ENCODE data around the gene OTX1.

OTX1 gene

DNA sequence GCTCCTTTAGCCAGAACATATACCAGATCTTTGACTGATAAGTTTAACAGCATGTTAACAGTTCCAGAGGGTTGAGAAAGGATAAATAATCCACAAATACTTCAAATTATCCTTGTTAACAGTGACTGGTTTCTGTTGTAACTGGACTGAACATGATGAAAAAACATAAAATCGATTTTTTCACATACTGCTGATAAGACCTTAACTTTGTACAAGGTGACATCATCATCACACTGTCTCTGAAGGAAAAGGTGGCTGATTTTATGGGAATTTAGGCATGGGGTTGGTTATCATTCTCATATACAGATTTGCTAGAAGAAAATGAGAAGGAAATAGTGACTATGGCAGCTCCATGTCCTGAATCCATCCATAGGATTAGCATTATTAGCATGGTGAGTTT is 36.1 kb downstream of the OTX1 start:
- TF ChIP-seq, protein P1, sequence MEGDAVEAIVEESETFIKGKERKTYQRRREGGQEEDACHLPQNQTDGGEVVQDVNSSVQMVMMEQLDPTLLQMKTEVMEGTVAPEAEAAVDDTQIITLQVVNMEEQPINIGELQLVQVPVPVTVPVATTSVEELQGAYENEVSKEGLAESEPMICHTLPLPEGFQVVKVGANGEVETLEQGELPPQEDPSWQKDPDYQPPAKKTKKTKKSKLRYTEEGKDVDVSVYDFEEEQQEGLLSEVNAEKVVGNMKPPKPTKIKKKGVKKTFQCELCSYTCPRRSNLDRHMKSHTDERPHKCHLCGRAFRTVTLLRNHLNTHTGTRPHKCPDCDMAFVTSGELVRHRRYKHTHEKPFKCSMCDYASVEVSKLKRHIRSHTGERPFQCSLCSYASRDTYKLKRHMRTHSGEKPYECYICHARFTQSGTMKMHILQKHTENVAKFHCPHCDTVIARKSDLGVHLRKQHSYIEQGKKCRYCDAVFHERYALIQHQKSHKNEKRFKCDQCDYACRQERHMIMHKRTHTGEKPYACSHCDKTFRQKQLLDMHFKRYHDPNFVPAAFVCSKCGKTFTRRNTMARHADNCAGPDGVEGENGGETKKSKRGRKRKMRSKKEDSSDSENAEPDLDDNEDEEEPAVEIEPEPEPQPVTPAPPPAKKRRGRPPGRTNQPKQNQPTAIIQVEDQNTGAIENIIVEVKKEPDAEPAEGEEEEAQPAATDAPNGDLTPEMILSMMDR (IDR thresholded peaks at IDR 0.05; ENCODE audit: control insufficient read depth, insufficient read depth, low read depth, low read length, missing control alignments), result no peak
- no peak for DNase-seq (ENCODE audit: low read depth)

DNA sequence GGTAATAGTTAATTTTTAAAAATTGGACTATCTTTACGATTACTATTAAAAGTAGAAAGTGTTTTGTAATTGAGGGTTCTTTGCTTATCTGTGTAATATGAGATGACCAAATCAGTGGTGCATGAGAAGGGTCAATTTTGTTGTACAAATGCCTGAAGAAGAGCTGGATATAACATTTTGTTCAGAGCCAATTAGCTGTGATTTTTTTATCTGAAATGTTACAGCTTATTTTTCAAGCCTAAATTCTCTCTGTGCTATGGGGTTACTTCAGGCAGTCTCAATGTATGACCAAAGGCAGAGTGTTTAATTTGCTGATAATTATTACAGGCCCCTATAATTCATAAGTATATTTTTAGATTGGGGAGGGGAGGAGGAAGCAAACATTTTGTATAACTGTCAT is 41.8 kb downstream of the OTX1 start:
- DNase-seq (ENCODE audit: low read depth), result no peak
- no peak overlapping the region for H3K4me3 ChIP-seq (ENCODE audit: control insufficient read depth, low read depth, low read length)
- TF ChIP-seq, protein P1 (IDR thresholded peaks at IDR 0.05; ENCODE audit: control insufficient read depth, insufficient read depth, low read depth, low read length, missing control alignments), result no peak

More for the DNA sequence above, 36.1 kb downstream of the OTX1 start:
- no peak overlapping the region for H3K4me3 ChIP-seq (ENCODE audit: control insufficient read depth, low read depth, low read length)

DNA sequence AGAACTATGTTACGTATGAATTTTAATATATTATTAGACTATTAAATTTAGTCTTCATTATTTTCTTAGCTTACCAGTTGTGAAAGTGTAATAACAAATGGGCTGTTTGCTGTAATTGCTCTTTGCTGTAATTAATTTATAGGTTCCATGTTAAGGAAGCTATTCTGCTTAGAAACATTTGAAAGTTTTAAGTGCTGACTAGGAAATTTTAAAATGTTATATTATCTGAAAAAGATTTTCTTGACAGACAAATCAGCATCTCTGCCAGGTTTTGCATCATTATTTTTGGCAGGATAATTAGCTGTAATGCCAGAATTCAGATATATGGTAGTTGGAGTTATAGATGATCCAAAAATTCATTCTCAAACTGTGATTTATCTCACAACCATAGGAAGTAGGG is 42.2 kb downstream of the OTX1 start:
- TF ChIP-seq, protein P1 (IDR thresholded peaks at IDR 0.05; ENCODE audit: control insufficient read depth, insufficient read depth, low read depth, low read length, missing control alignments), result no peak
- no peak for DNase-seq (ENCODE audit: low read depth)
- H3K4me3 ChIP-seq (ENCODE audit: control insufficient read depth, low read depth, low read length), result no peak overlapping the region

DNA sequence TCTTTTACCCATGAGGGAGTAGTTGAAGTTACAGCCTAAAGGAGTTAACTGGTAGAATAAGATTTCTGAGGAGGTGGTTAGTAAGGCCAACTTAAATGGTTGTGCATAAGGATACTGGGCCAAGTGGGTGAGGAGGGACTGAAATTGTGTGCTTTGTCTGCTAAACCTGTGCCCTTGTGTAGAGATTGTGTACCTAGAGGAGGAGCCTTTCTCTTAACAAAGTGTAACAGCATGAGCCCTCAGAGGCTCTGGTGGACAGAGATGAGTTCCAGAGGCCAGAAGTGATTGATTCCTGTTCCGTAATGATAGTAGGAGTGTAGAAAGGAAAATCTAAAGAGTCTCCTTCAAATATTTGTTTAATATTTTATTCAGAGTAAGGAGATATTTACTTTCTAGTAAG is 42.9 kb downstream of the OTX1 start:
- TF ChIP-seq, protein P1 (IDR thresholded peaks at IDR 0.05; ENCODE audit: control insufficient read depth, insufficient read depth, low read depth, low read length, missing control alignments), result no peak
- no peak overlapping the region for H3K4me3 ChIP-seq (ENCODE audit: control insufficient read depth, low read depth, low read length)
- no peak for DNase-seq (ENCODE audit: low read depth)

DNA sequence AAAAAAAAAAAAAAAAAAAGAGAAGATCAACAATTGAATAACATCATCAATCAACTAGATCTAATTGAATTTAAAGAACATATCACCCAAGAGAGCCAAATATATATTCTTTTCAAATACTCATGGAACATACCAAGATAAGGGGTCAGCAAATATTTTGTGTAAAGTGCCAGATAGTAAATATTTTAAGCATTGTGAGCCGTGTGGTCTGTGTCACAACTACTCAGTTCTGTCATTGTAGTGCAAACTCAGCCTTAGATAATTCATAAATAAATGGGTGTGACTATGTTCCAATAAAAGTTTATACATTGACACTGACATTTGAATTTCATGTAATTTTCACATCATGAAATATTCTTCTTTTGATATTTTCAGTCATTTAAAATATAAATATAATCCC is 45.9 kb downstream of the OTX1 start:
- H3K4me3 ChIP-seq (ENCODE audit: control insufficient read depth, low read depth, low read length), result no peak overlapping the region
- DNase-seq (ENCODE audit: low read depth), result no peak
- TF ChIP-seq, protein P1 (IDR thresholded peaks at IDR 0.05; ENCODE audit: control insufficient read depth, insufficient read depth, low read depth, low read length, missing control alignments), result no peak

DNA sequence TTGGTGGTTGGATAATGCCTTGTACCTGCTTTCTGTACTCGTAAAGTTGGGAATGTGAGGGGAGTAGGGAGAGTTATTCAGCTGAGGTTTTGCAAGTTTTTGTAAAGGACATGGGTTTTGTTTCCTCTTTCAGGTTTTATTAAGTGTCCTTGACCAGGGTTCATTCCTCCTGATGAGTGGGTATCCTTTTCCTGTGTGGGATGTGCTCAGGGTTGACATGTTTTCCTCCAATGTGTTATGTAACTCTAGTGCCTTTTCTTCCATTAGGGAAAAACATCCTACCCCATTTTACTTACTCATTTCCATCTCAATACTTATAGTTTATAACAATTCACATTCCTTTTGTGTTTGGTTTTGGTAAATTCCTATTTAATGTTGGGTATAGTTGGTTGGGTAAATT is 48.4 kb downstream of the OTX1 start:
- TF ChIP-seq, protein P1 (IDR thresholded peaks at IDR 0.05; ENCODE audit: control insufficient read depth, insufficient read depth, low read depth, low read length, missing control alignments), result no peak
- H3K4me3 ChIP-seq (ENCODE audit: control insufficient read depth, low read depth, low read length), result no peak overlapping the region

DNA sequence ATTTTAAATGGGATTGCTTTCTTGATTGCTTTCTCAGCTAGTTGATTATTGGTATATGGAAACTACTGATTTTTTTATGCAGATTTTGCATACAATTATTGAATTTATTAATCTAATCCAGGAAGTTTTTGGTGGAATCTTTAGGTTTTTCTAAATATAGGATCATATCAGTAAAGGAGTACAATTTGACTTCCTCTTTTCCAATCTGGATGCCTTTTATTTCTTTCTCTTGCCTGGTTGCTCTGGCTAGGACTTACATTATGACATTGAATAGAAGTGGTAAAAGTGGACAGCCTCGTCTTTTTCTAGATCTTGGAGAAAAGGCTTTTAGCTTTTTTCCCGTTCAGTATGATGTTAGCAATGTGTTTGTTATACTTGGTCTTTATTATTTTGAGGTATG is 51.3 kb downstream of the OTX1 start:
- no peak for DNase-seq (ENCODE audit: low read depth)
- H3K4me3 ChIP-seq (ENCODE audit: control insufficient read depth, low read depth, low read length), result no peak overlapping the region
- TF ChIP-seq, protein P1 (IDR thresholded peaks at IDR 0.05; ENCODE audit: control insufficient read depth, insufficient read depth, low read depth, low read length, missing control alignments), result no peak

More for the DNA sequence above, 48.4 kb downstream of the OTX1 start:
- DNase-seq (ENCODE audit: low read depth), result no peak
